ENCODE data around the gene TPST1.

- TF ChIP-seq CTCF (IDR thresholded peaks at IDR 0.05; ENCODE audit: low read depth, low read length) (no peak), EZH2phosphoT487 (IDR thresholded peaks at IDR 0.05; ENCODE audit: low read depth) (no peak)
Observed at GRCh38 chr7:66399566-66399965, 194.4 kb downstream of the TPST1 start.
